GM19324 (cell line): ENCODE data around the gene SDS.
A peak's percentile ranks its signal among the peaks of the same experiment; 100 is the strongest.

Experiments used
- ATAC-seq: cut with Tn5 transposase; IDR thresholded peaks from one replicate; pipeline ENCODE4 v1.9.1; 2021; ENCODE audit warnings: mild to moderate bottlenecking, moderate library complexity; ENCODE audit not compliant: unreplicated experiment, low FRiP score

Gene SDS

GRCh38 chr12:113425960-113426453, 22.3 kb upstream of the SDS start:
- no peak for ATAC-seq

GRCh38 chr12:113424915-113425823, 21.5 kb upstream of the SDS start:
- no peak for ATAC-seq

- ATAC-seq, result no peak
Observed at GRCh38 chr12:113424456-113424855, 20.8 kb upstream of the SDS start.

- no peak for ATAC-seq
Observed at GRCh38 chr12:113422886-113423669, 19.4 kb upstream of the SDS start.

- ATAC-seq, result peak; percentile 79
Observed at GRCh38 chr12:113422030-113422885, 18.6 kb upstream of the SDS start, which contains the start of gene SDSL. Gene SDSL (plus strand): TSS chr12:113422380. CDS start chr12:113427983, 5,603 bp downstream.

- ATAC-seq, result no peak
Observed at GRCh38 chr12:113420996-113421595, 17.4 kb upstream of the SDS start.

GRCh38 chr12:113418213-113418879, 14.7 kb upstream of the SDS start:
- no peak for ATAC-seq

- no peak for ATAC-seq
Observed at GRCh38 chr12:113416091-113416754, 12.5 kb upstream of the SDS start.

- no peak for ATAC-seq
Observed at GRCh38 chr12:113414519-113415038, 10.9 kb upstream of the SDS start.

GRCh38 chr12:113413488-113413939, 9.8 kb upstream of the SDS start:
- no peak for ATAC-seq

GRCh38 chr12:113409462-113410124, 5.9 kb upstream of the SDS start:
- no peak for ATAC-seq

- no peak for ATAC-seq
Observed at GRCh38 chr12:113408756-113409298, 5.1 kb upstream of the SDS start.

- no peak for ATAC-seq
Observed at GRCh38 chr12:113407931-113408600, 4.4 kb upstream of the SDS start.

- no peak for ATAC-seq
Observed at GRCh38 chr12:113405694-113406093, 2.0 kb upstream of the SDS start.

GRCh38 chr12:113402586-113403260, 964 bp downstream of the SDS start:
- no peak for ATAC-seq
